ENCODE measurements around the gene DNAH8. TPM values are rescaled to one million over a fixed set of nuclear protein-coding genes. Genes with fewer than 3 reads are reported as not detected.

DNAH8 gene
- total RNA-seq, 4 donors from 2014 or later = not detected

DNA sequence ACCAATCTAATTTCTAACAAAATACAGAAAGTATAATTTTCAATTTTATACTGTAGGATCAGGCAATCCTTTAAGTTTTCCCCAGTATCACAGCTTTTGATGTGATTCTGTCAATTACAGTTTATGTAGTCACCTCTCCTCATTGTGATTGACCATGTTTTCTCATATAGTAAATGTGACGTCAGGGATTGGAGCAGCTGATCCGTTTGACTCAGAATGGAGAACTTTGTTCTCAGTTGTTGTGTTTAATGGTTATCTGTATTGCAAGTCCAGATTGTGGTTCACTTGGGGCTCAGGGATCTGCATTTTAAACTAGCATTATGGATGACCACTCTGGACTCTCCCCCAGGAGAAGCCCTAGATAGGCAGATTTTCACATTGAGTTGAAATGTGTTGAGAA lies 90.6 kb downstream of the DNAH8 start:
- intact Hi-C loops (cut with DNase I; ENCODE audit: low total_unique reads) = no loop called here
- in situ Hi-C loops (cut with MboI; ENCODE audit: low sequenced_read_pairs in 4 of 4) = no loop called here

DNA sequence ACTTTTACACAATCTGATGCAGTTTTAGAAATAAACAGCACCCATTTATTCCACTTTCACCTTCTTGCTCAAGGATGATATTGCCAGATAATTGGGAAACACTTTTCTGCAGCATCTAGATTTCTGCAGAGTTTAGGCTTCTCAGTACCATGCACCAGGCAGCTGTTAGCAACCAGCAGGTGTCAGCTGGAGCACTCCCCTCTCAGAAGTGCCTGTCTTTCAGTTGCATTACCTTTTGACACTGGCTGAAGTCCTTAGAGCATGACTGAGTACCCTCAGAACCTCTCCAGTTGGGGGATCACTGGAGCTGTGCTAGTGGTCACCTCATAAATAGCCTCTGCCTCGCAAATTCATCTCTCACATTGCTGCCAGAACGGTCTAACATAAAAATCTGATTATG lies 91.2 kb downstream of the DNAH8 start:
- intact Hi-C loops (cut with DNase I; ENCODE audit: low total_unique reads) (no loop called here), in situ Hi-C loops (cut with MboI; ENCODE audit: low sequenced_read_pairs in 4 of 4) (no loop called here)
- no peaks in the 10 kb centered on the region for H3K36me3 ChIP-seq
- no peak overlapping the region for H3K27ac ChIP-seq
- no peak overlapping the region for H3K4me3 ChIP-seq
- H3K27me3 ChIP-seq = peaks cover 0 to 7% (median 0%) of the 10 kb centered on the region in 3 donors
- no peaks in the 10 kb centered on the region for H3K4me1 ChIP-seq
- ATAC-seq (no peak), DNase-seq (no peak)
- no peaks in the 10 kb centered on the region for H3K9me3 ChIP-seq
- TF ChIP-seq, protein P1, sequence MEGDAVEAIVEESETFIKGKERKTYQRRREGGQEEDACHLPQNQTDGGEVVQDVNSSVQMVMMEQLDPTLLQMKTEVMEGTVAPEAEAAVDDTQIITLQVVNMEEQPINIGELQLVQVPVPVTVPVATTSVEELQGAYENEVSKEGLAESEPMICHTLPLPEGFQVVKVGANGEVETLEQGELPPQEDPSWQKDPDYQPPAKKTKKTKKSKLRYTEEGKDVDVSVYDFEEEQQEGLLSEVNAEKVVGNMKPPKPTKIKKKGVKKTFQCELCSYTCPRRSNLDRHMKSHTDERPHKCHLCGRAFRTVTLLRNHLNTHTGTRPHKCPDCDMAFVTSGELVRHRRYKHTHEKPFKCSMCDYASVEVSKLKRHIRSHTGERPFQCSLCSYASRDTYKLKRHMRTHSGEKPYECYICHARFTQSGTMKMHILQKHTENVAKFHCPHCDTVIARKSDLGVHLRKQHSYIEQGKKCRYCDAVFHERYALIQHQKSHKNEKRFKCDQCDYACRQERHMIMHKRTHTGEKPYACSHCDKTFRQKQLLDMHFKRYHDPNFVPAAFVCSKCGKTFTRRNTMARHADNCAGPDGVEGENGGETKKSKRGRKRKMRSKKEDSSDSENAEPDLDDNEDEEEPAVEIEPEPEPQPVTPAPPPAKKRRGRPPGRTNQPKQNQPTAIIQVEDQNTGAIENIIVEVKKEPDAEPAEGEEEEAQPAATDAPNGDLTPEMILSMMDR (IDR thresholded peaks at IDR 0.05 in 4 of 5, conservative IDR thresholded peaks at IDR 0.05 in 1 of 5) = no peak
- TF ChIP-seq POLR2A (IDR thresholded peaks at IDR 0.05) = no peak

More for the DNA sequence above, 90.6 kb downstream of the DNAH8 start:
- ATAC-seq (no peak), DNase-seq (no peak)
- H3K27me3 ChIP-seq = peaks cover 0 to 8% (median 0%) of the 10 kb centered on the region in 3 donors
- H3K4me3 ChIP-seq = no peak overlapping the region
- H3K36me3 ChIP-seq = no peaks in the 10 kb centered on the region
- H3K4me1 ChIP-seq = no peaks in the 10 kb centered on the region
- no peak overlapping the region for H3K27ac ChIP-seq
- no peaks in the 10 kb centered on the region for H3K9me3 ChIP-seq
- no peak for TF ChIP-seq POLR2A (IDR thresholded peaks at IDR 0.05)
- TF ChIP-seq, protein P1 (IDR thresholded peaks at IDR 0.05 in 4 of 5, conservative IDR thresholded peaks at IDR 0.05 in 1 of 5) = no peak

DNA sequence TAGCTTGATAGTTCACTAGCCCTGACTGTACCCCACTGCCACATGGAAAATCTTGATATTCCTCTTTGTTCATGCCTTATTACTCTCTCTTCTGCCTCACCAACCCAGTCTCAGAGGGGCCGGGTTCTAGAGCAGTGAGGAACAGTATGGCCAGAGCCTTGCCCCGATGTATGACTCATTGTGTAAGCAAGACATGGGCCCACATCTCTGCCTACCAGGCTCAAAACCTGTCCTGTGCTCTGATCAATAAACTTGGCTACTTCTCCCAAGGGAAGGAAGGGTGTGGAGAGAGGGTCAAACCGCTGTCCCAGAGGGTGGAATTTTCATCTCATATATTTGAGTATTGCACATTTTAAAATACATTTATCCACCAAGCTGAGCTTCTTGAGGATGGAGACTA lies 91.7 kb downstream of the DNAH8 start:
- no peak for ATAC-seq

DNA sequence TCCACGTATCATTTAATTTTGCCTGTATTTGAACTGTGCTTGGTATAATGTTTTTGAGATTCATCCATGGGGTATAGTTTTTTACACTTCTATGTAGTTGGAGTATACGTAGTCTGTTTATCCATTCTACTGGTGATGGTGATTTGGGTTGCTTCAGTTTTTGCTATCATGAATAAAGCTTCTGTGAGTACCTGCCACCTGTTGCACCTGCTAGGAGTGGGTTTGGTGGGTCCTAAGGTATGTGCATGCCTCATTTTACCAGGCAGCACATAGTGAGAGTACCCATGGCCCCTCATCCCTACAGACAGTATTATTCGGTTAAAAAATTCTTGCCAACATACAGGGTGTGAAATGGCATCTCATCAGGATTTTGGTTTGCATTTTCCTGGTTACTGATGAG lies 92.9 kb downstream of the DNAH8 start:
- Histone ChIP-seq H3K27me3 (no peaks in the 10 kb centered on the region), H3K36me3 (no peaks in the 10 kb centered on the region), H3K4me1 (no peaks in the 10 kb centered on the region), H3K27ac (no peak overlapping the region), H3K4me3 (no peak overlapping the region), H3K9me3 (no peaks in the 10 kb centered on the region)
- TF ChIP-seq, protein P1 (IDR thresholded peaks at IDR 0.05 in 4 of 5, conservative IDR thresholded peaks at IDR 0.05 in 1 of 5) = no peak
- no peak for TF ChIP-seq POLR2A (IDR thresholded peaks at IDR 0.05)
- ATAC-seq = no peak
- DNase-seq = no peak
- intact Hi-C loops (cut with DNase I; ENCODE audit: low total_unique reads) (no loop called here), in situ Hi-C loops (cut with MboI; ENCODE audit: low sequenced_read_pairs in 4 of 4) (no loop called here)

More for the DNA sequence above, 91.7 kb downstream of the DNAH8 start:
- intact Hi-C loops (cut with DNase I; ENCODE audit: low total_unique reads) (no loop called here), in situ Hi-C loops (cut with MboI; ENCODE audit: low sequenced_read_pairs in 4 of 4) (no loop called here)
- Histone ChIP-seq H3K36me3 (no peaks in the 10 kb centered on the region), H3K4me3 (no peak overlapping the region), H3K4me1 (no peaks in the 10 kb centered on the region), H3K9me3 (no peaks in the 10 kb centered on the region), H3K27ac (no peak overlapping the region), H3K27me3 (peaks cover 0 to 3% (median 0%) of the 10 kb centered on the region in 3 donors)
- TF ChIP-seq POLR2A (IDR thresholded peaks at IDR 0.05) = no peak
- TF ChIP-seq, protein P1 (IDR thresholded peaks at IDR 0.05 in 4 of 5, conservative IDR thresholded peaks at IDR 0.05 in 1 of 5) = no peak
- no peak for DNase-seq

All from gastrocnemius medialis (tissue), 4 donors.